ENCODE results near the gene HCFC1R1.

DNA sequence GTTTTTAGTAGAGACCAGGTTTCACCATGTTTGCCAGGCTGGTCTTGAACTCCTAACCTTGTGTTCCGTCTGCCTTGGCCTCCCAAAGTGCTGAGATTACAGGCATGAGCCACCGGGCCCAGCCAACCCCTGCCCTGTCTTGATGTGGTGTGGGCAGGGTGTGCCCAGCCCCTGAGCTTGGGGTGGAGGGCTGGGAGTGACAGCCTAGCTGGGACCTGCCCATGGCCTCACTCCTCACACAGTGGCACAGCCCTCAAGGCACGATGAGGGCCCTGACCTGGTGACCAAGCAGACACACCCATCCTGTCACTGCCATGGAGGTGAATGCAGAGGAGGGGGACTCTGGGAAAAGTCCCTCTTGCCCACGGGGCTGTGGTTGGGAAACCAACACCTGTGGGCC, 44.7 kb upstream of the HCFC1R1 start:
- TF ChIP-seq POLR2AphosphoS5 (IDR thresholded peaks at IDR 0.05; ENCODE audit: low read depth, low read length), result no peak
- no peak for TF ChIP-seq CTCF (IDR thresholded peaks at IDR 0.05)
- TF ChIP-seq USF2 (IDR thresholded peaks at IDR 0.05; ENCODE audit: borderline replicate concordance, low read depth, low read length), result no peak
- no peak for TF ChIP-seq TCF12 (IDR thresholded peaks at IDR 0.05)
- no peak for TF ChIP-seq REST (IDR thresholded peaks at IDR 0.05; ENCODE audit: low read depth, low read length)
- TF ChIP-seq RXRA (IDR thresholded peaks at IDR 0.05; ENCODE audit: borderline replicate concordance, low read depth), result no peak
- TF ChIP-seq RAD21 (IDR thresholded peaks at IDR 0.05; ENCODE audit: low read length), result no peak
- TF ChIP-seq NFIC (IDR thresholded peaks at IDR 0.05; ENCODE audit: borderline replicate concordance), result no peak
- no peak for TF ChIP-seq EP300 (IDR thresholded peaks at IDR 0.05; ENCODE audit: borderline replicate concordance in 1 of 2, low read depth in 1 of 2, low read length in 1 of 2)
- no peak for TF ChIP-seq EZH2phosphoT487 (IDR thresholded peaks at IDR 0.05; ENCODE audit: borderline replicate concordance, low read depth)
- no peak for TF ChIP-seq GABPA (IDR thresholded peaks at IDR 0.05; ENCODE audit: low read depth)
- no peak for TF ChIP-seq MXI1 (IDR thresholded peaks at IDR 0.05; ENCODE audit: low read depth, low read length)
